SJCRH30 (cell line): Measurements from ENCODE around the gene IBTK. TPM values are rescaled to one million over a fixed set of nuclear protein-coding genes. Genes with fewer than 3 reads are reported as not detected.
"Not testable (repeated sequence)": the region's sequence is repeated elsewhere in the genome, so short reads cannot be mapped to it uniquely, and the experiment has no call there.

Experiments
- DNase-seq, 2 experiments: peaks; one replicate each; pipeline ENCODE4 v3.0.0-alpha.2; 2015 to 2020
- H3K27ac ChIP-seq: fragments of 250-450 bp; sonication (Bioruptor Pico); 2 replicates; pipeline ENCODE4 v1.5.1; 2020; ENCODE audit warnings: mild to moderate bottlenecking, moderate library complexity
- H3K27me3 ChIP-seq: fragments of 250-450 bp; sonication (Bioruptor Pico); 2 replicates; pipeline ENCODE4 v1.5.1; 2020; ENCODE audit warnings: mild to moderate bottlenecking, moderate library complexity
- H3K36me3 ChIP-seq: fragments of 250-450 bp; sonication (Bioruptor Pico); 2 replicates; pipeline ENCODE4 v1.5.1; 2020; ENCODE audit warnings: mild to moderate bottlenecking, moderate library complexity
- H3K4me1 ChIP-seq: fragments of 250-450 bp; sonication (Bioruptor Pico); 2 replicates; pipeline ENCODE4 v1.5.1; 2020; ENCODE audit warnings: mild to moderate bottlenecking, moderate library complexity
- H3K4me3 ChIP-seq: fragments of 250-450 bp; sonication (Bioruptor Pico); 2 replicates; pipeline ENCODE4 v1.5.1; 2020; ENCODE audit warnings: mild to moderate bottlenecking, moderate library complexity
- H3K9me3 ChIP-seq: fragments of 250-450 bp; sonication (Bioruptor Pico); replicated peaks from 2 replicates; pipeline ENCODE4 v1.5.1; 2020; ENCODE audit warnings: mild to moderate bottlenecking, moderate library complexity
- total RNA-seq: library from RNA; depleted of rRNA; stranded (reverse); fragments of >200 nt; shearing (Covaris generic); gene quantifications from 2 replicates; pipeline ENCODE4 v1.2.3, GENCODE V29; 2014

Gene IBTK
- total RNA-seq, 1 experiment from 2014 or later: 31.5 TPM

DNA sequence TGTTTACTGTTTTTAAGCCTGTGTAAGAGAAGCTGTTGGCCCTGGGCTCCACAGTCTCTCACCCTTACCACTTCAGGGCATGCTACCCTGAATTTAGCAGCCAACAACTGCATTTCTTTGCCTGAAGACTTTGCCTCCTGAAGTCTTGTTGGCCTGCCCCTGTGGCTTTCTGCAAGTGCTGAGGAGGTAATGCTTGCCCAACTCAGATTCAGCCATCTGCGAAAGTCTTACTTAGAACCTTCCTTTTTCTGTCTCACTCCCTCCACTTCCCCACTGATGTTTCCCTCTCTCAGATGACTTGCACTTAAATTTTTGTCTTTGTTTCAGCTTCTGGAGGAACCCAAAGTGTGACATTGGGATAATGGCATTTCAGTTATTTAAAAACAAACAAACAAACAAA is 11.8 kb upstream of the IBTK start:
- no peak for DNase-seq
- H3K9me3 ChIP-seq: no peaks in the 10 kb centered on the region
- no peaks in the 10 kb centered on the region for H3K4me1 ChIP-seq
- no peaks in the 10 kb centered on the region for H3K36me3 ChIP-seq
- no peak overlapping the region for H3K4me3 ChIP-seq
- H3K27ac ChIP-seq: no peak overlapping the region
- no peaks in the 10 kb centered on the region for H3K27me3 ChIP-seq

- no peaks in the 10 kb centered on the region for H3K9me3 ChIP-seq
- H3K27me3 ChIP-seq: no peaks in the 10 kb centered on the region
- no peaks in the 10 kb centered on the region for H3K4me1 ChIP-seq
- H3K27ac ChIP-seq: no peak overlapping the region
- no peaks in the 10 kb centered on the region for H3K36me3 ChIP-seq
- DNase-seq: no peak
- H3K4me3 ChIP-seq: no peak overlapping the region
Measured at GRCh38 chr6:82257088-82257774, 9.7 kb upstream of the IBTK start.

GRCh38 chr6:82254722-82255121 is 7.2 kb upstream of the IBTK start:
- not testable (repeated sequence) for H3K9me3 ChIP-seq, DNase-seq, H3K4me3 ChIP-seq

GRCh38 chr6:82251942-82252341 is 4.4 kb upstream of the IBTK start:
- Histone ChIP-seq H3K36me3 (no peaks in the 10 kb centered on the region), H3K9me3 (no peaks in the 10 kb centered on the region), H3K4me1 (peaks cover 4% of the 10 kb centered on the region; the same call in 1 of the 2 replicates), H3K27ac (no peak overlapping the region), H3K27me3 (no peaks in the 10 kb centered on the region), H3K4me3 (no peak overlapping the region)
- DNase-seq: peak in 1 of 2 experiments; percentile 62

More at GRCh38 chr6:82254722-82255121, 7.2 kb upstream of the IBTK start:
- H3K36me3 ChIP-seq, H3K27ac ChIP-seq, H3K4me1 ChIP-seq, H3K27me3 ChIP-seq: not testable (repeated sequence)

DNA sequence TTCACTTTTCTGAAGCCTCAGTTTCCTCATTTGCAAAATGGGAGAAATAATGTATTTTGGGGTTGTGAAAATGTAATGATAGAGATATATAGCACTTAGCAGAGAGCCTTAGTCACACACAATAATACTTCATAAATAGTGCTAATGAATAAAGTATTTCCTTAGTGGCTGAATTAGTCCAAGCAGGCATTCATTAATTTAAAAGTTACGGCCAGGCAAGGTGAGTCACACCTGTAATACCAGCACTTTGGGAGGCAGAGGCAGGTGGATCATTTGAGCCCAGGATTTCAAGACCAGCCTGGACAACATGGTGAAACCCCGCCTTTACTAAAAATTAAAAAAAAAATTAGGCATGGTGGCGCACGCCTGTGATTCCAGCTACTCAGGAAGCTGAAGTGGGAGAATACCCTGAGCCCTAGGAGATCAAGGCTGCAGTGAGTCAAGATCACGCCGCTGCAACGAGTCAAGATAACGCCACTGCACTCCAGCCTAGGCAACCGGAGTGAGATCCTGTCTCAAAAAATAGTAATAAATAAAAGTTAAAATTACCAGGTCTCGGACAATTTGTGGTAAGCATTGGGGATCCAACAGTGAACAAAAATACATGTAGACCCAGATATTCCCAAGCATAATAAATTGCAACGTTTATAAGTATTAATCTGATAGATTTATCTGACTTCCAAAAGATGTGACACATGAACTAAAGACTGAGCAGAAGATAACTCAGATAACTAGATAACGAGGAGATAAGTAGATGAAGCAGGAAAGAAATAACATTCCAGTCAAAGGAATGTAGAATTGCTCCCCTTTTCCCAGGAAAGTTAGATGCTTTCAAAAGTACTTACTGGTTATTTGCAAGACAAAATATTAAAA is 2.1 kb upstream of the IBTK start:
- Histone ChIP-seq H3K27ac (no peak overlapping the region), H3K9me3 (no peaks in the 10 kb centered on the region), H3K4me3 (no peak overlapping the region), H3K36me3 (no peaks in the 10 kb centered on the region), H3K4me1 (peaks cover 6% of the 10 kb centered on the region), H3K27me3 (no peaks in the 10 kb centered on the region)
- no peak for DNase-seq

DNA sequence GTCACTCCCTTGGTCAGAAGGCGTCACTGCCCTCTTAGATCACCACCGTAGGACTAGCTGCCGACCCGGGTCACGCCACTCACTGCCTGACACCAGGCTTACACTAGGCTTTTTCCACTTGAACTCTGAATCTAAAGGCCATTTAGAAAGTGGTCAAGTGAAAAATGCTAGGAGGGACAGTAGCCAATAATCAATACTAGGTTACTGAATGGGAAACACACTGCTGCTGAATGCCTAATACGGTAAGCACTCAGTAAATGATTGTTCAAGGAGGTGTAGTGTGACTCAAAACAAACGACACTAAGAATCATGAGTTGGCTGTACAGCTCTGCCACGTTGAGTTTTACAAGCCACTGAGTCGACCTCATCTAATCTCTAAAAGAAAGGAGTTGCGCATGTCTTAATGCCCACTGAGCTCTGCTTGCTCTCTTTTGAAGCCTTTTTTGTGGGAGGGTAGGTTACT is 760 bp upstream of the IBTK start:
- H3K27me3 ChIP-seq: no peaks in the 10 kb centered on the region
- H3K27ac ChIP-seq: peak overlapping the region; percentile 91
- peak; percentile 25 to 64 for DNase-seq
- peak overlapping the region; percentile 82 for H3K4me3 ChIP-seq
- no peaks in the 10 kb centered on the region for H3K9me3 ChIP-seq
- H3K36me3 ChIP-seq: peaks cover 3% of the 10 kb centered on the region; the same call in 1 of the 2 replicates
- H3K4me1 ChIP-seq: peaks cover 6% of the 10 kb centered on the region

DNA sequence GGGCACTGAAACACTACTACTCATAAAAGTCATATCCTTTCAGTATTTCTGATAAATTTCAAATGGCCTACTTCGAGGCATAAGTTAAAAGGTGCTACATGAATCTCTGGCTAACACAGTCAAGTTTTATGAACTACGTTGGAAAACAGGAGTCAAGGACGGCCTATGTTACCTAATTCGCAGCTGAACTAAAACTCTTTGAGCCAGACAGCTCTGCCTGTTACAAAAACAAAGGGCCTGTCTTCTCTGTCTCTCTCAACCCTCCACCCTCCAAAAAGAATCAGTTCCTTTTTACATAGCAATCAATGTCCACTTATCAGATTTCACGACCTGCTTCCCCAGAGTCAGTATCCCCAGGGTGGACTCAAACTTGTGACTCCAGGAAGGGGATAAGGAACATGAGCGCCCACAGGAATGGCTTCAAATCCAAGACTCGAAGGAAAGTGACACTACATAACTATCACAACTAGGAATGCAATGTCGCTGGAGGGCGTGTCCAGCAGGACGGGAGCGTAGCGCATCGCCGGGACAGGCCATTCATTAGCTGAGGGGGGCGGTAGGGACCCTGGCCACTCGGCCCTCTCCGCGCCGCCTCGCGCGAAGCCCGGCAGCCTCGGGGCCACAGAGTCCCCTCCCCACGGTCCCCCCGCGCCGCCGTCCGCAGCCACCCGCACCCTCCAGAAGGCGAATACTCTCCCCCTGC is 591 bp downstream of the IBTK start:
- Histone ChIP-seq H3K27me3 (no peaks in the 10 kb centered on the region), H3K9me3 (no peaks in the 10 kb centered on the region), H3K4me1 (peaks cover 6% of the 10 kb centered on the region), H3K36me3 (peaks cover 4% of the 10 kb centered on the region; the same call in 1 of the 2 replicates), H3K4me3 (peak overlapping the region; percentile 82), H3K27ac (peak overlapping the region; percentile 91)
- DNase-seq: peak; percentile 79 to 83

- Histone ChIP-seq H3K27ac (peak overlapping the region; percentile 91), H3K4me3 (peak overlapping the region; percentile 82), H3K9me3 (no peaks in the 10 kb centered on the region), H3K4me1 (peaks cover 6% of the 10 kb centered on the region), H3K36me3 (peaks cover 7% of the 10 kb centered on the region; the same call in 1 of the 2 replicates), H3K27me3 (no peaks in the 10 kb centered on the region)
- no peak for DNase-seq
Measured at GRCh38 chr6:82246370-82246769, 1.2 kb downstream of the IBTK start.

DNA sequence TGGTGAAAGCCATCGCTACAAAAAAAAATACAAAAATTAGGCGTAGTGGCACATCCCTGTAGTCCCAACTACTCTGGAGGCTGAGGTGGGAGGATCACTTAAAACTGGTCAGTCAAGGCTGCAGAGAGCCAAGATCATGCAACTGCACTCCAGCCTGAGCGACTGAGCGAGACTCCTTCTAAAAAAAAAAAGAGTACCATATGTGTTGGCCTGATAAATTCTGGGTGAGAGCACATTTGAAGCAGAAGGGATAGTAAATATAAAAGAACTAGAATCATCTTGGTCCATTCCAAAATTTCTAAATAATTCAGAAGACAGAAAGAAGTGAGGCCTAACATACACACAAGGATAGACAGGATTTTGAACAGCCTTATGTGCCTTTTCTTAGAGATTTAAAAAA is 2.2 kb downstream of the IBTK start:
- H3K9me3 ChIP-seq: 0 out of 2 replicates have a peak, but pooled peaks cover 2% of the 10 kb centered on the region
- peaks cover 6% of the 10 kb centered on the region for H3K4me1 ChIP-seq
- peaks cover 9% of the 10 kb centered on the region; the same call in 1 of the 2 replicates for H3K36me3 ChIP-seq
- DNase-seq: no peak
- H3K27ac ChIP-seq: no peak overlapping the region
- H3K27me3 ChIP-seq: no peaks in the 10 kb centered on the region
- H3K4me3 ChIP-seq: no peak overlapping the region

GRCh38 chr6:82243884-82244283 is 3.7 kb downstream of the IBTK start:
- H3K27me3 ChIP-seq: no peaks in the 10 kb centered on the region

GRCh38 chr6:82240186-82240585 is 7.4 kb downstream of the IBTK start:
- Histone ChIP-seq H3K4me3 (no peak overlapping the region), H3K27me3 (no peaks in the 10 kb centered on the region), H3K4me1 (no peaks in the 10 kb centered on the region), H3K36me3 (peaks cover 24% of the 10 kb centered on the region), H3K9me3 (0 out of 2 replicates have a peak, but pooled peaks cover 2% of the 10 kb centered on the region), H3K27ac (no peak overlapping the region)
- no peak for DNase-seq

More at GRCh38 chr6:82243884-82244283, 3.7 kb downstream of the IBTK start:
- Histone ChIP-seq H3K4me1 (peaks cover 6% of the 10 kb centered on the region), H3K36me3 (peaks cover 17% of the 10 kb centered on the region), H3K27ac (no peak overlapping the region), H3K4me3 (no peak overlapping the region), H3K9me3 (0 out of 2 replicates have a peak, but pooled peaks cover 2% of the 10 kb centered on the region)
- no peak for DNase-seq

GRCh38 chr6:82239597-82239996 is 7.9 kb downstream of the IBTK start:
- Histone ChIP-seq H3K27me3 (no peaks in the 10 kb centered on the region), H3K27ac (no peak overlapping the region), H3K9me3 (0 out of 2 replicates have a peak, but pooled peaks cover 2% of the 10 kb centered on the region), H3K4me3 (no peak overlapping the region), H3K36me3 (peaks cover 24% of the 10 kb centered on the region), H3K4me1 (no peaks in the 10 kb centered on the region)
- DNase-seq: no peak

GRCh38 chr6:82237013-82237412 is 10.5 kb downstream of the IBTK start:
- 0 out of 2 replicates have a peak, but pooled peaks cover 2% of the 10 kb centered on the region for H3K9me3 ChIP-seq
- H3K36me3 ChIP-seq: peaks cover 27% of the 10 kb centered on the region
- H3K27me3 ChIP-seq: no peaks in the 10 kb centered on the region
- H3K4me3 ChIP-seq: no peak overlapping the region
- peak in 1 of 2 experiments; percentile 42 for DNase-seq
- no peak overlapping the region for H3K27ac ChIP-seq
- no peaks in the 10 kb centered on the region for H3K4me1 ChIP-seq

DNA sequence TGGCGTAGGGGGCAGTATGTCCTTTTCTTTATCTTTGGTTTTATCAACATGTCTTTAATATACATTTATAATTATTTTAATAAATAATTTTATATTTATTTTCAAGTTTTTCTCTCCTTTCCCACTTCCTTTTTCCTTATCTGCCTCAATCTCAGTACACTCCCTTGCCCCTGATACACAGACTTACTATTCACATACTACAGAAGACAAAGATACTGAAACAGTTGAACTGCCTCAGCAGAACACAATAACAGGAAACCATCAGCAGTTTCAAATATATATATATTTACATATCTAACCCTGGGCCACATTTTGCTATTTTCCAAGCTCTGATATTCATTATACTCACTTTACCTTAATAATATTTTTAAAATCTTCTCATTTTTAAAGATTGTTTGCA is 19.8 kb downstream of the IBTK start:
- Histone ChIP-seq H3K27me3 (no peaks in the 10 kb centered on the region), H3K9me3 (no peaks in the 10 kb centered on the region), H3K4me1 (no peaks in the 10 kb centered on the region), H3K36me3 (peaks cover 61% of the 10 kb centered on the region), H3K27ac (no peak overlapping the region), H3K4me3 (no peak overlapping the region)
- no peak for DNase-seq
